Neural progenitor cell (in vitro differentiated cells): ENCODE results near the gene CBX8.

Experiments used
- EZH2 ChIP-seq: fragments of 200-600 bp; sonication (generic); IDR thresholded peaks from 2 replicates; pipeline ENCODE4 v1.6.1; 2017; ENCODE audit warnings: antibody characterized with exemption, mild to moderate bottlenecking, moderate library complexity
- EZH2phosphoT487 ChIP-seq: fragments of 200-600 bp; sonication (generic); IDR thresholded peaks from 2 replicates; pipeline ENCODE4 v1.6.1; 2017; ENCODE audit warnings: antibody characterized with exemption
- TF ChIP-seq, protein P1 (sequence below): fragments of 200-600 bp; sonication (generic); IDR thresholded peaks from 2 replicates; pipeline ENCODE4 v1.5.1; 2017; ENCODE audit warnings: antibody characterized with exemption, mild to moderate bottlenecking

DNA sequence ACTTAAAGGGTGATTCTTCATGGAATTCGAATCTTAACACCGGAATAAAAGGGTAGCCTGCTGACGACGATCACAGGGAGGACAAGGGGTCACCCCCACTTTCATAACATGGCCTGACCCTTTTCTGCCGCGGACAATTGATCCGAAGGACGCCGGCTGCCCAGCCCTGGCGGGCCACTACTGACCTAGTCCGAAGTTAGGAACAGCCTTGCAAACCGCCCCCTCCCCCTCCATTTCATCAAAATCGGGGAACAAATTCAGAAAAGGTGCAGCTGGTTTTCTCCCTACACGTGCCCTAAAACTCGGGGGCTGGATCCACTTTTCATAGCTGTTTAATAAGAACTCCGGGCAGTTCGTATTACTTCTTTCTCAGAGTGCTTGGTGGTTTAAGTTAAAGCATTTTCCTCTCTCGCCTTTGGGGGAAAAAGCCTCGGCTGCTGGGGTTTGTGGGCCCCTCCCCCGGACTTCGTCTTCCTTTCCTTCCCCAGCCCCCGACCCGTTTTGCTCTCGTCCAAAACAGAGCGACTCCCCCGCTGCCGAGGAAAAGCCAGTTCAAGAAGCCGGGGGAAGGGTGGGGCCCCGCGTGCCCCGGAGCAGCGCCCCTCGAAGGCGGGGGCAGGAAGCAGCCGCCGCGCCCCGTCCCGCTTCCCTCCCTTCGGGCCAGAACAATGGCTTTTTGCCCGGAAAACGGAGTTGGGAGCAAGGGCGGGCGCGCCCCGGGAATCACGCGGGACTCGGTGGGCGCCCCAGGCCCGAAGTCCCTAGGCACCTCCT lies 19.6 kb downstream of the CBX8 start:
- TF ChIP-seq, protein P1, sequence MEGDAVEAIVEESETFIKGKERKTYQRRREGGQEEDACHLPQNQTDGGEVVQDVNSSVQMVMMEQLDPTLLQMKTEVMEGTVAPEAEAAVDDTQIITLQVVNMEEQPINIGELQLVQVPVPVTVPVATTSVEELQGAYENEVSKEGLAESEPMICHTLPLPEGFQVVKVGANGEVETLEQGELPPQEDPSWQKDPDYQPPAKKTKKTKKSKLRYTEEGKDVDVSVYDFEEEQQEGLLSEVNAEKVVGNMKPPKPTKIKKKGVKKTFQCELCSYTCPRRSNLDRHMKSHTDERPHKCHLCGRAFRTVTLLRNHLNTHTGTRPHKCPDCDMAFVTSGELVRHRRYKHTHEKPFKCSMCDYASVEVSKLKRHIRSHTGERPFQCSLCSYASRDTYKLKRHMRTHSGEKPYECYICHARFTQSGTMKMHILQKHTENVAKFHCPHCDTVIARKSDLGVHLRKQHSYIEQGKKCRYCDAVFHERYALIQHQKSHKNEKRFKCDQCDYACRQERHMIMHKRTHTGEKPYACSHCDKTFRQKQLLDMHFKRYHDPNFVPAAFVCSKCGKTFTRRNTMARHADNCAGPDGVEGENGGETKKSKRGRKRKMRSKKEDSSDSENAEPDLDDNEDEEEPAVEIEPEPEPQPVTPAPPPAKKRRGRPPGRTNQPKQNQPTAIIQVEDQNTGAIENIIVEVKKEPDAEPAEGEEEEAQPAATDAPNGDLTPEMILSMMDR: peak; percentile 62
- peak; percentile 20 for TF ChIP-seq EZH2
- TF ChIP-seq EZH2phosphoT487: no peak
